Cardiac fibroblast (primary cell): ENCODE results near the gene FADS3.

Experiments
- DNase-seq, 2 donors: peaks; one replicate each; pipeline versions ENCODE4 v3.0.0 to v3.0.0-alpha.2; 2010; ENCODE audit warnings: low read depth in 2 of 2
- H3K4me3 ChIP-seq, 2 donors: replicated peaks in 1 of 2; 1 replicate in 1 of 2; 2 replicates in 1 of 2; pipeline ENCODE4 v1.5.1; 2011; ENCODE audit warnings: low read depth in 2 of 2, low read length in 2 of 2, mild to moderate bottlenecking in 2 of 2, moderate library complexity in 1 of 2
- TF ChIP-seq, protein P1 (sequence below): IDR thresholded peaks from one replicate; pipeline ENCODE4 v1.5.1; 2011; ENCODE audit warnings: low read depth, mild to moderate bottlenecking, low read length, inconsistent platforms

Gene FADS3

DNA sequence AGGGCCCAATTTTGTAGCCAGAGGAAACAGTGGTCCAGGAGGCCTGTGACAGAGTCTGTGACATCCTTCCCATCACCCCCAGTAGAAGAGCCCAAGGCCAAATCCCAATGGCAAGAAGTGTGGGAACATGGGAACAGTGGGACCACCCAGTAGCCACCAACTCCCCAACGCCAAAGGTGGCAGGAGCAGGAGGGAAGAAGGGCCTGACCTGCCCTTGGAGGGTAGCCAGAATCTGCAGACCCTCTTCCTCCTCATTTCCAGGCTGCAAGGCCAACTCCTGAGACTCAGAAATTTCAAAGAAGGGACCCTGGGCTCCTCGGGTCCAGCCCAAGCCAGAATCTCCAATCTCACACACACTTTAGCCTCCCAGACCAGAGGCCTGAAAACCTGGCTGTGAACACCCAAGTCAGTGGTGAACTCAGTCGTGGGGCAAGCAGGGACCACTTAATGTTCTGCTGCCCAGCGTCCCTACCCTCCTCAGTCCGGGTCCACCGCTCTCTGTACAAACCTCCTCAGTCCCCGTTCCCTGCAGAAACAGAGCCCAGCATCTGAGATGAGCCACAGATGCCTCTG lies 19.9 kb upstream of the FADS3 start:
- DNase-seq, result no peak
- TF ChIP-seq, protein P1, sequence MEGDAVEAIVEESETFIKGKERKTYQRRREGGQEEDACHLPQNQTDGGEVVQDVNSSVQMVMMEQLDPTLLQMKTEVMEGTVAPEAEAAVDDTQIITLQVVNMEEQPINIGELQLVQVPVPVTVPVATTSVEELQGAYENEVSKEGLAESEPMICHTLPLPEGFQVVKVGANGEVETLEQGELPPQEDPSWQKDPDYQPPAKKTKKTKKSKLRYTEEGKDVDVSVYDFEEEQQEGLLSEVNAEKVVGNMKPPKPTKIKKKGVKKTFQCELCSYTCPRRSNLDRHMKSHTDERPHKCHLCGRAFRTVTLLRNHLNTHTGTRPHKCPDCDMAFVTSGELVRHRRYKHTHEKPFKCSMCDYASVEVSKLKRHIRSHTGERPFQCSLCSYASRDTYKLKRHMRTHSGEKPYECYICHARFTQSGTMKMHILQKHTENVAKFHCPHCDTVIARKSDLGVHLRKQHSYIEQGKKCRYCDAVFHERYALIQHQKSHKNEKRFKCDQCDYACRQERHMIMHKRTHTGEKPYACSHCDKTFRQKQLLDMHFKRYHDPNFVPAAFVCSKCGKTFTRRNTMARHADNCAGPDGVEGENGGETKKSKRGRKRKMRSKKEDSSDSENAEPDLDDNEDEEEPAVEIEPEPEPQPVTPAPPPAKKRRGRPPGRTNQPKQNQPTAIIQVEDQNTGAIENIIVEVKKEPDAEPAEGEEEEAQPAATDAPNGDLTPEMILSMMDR, result no peak
- no peak overlapping the region for H3K4me3 ChIP-seq

DNA sequence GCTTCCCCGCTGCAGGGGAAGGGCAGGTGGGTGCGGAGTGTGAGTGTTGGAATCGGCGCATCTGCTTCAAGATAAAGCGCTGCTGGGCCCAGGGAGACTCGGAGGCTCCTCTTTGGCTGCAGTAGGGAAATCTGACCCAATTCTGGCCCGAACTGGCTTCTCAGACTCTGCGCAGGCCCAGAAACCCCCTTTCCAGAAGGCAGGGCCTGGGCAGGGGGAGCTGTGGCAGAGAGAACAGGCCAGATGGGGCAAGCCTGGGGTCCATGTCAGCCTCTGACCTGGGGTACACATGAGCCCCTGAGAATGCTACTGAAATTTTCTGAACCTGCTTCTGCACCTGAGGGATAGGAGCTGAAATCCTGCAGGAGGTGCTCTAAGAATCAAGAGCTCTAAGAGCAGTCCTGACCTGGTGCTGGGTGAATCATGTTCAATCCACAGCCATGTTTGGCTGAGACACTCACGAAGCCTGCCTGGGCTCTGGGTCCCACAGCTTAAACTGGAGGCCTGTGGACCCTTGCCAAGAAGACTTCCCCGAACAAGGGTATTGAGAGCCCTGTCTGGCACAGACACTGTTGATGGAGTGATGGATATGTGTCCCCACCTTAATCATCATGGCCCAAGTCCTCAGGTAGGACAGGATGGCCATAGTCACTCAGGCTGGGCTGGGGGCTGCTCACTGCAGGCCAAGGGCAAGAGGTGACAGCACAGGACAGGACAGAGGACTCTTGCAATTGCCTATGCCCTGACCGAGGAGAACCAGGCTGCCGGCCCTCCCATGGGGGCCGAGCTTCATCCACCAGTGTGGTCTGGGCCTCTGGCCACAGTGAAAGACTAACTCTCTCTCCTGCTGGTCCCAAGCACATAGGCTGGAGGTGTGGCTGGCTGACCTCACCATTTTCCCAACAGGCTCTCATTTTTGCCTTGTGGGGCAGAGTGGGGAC lies 19.1 kb upstream of the FADS3 start:
- TF ChIP-seq, protein P1, result no peak
- H3K4me3 ChIP-seq, result no peak overlapping the region
- no peak for DNase-seq

DNA sequence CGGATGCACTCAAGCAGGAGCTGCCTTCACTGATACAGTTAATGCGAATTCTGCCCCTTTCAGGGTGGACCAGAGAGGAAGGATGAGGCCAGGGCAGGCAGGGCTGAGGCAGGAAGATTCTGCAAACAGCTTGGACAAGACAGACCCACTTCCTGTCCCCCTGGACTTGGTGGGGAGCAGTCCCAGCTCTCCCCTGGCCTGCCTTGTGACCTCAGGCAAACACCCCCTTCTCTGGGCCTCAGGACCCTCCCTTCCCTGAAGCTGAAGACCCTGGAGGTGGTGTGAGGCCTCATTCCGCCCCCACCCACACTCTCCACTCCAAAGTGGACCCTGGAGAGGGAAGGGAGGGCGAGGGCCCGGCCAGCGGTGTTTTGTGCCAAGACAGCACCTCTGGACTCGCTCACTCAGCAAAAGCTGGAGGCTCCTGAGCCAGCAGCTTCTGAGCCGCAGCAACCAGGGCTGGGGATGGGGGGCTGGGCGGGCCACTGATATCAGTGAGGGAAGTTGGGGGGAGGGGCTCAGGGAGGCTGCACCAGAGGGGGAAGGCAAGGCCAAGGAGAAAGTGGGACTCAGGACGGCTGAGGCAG lies 17.5 kb upstream of the FADS3 start:
- DNase-seq, result peak in 1 of 2 donors; percentile 47
- no peak overlapping the region for H3K4me3 ChIP-seq
- TF ChIP-seq, protein P1, result no peak

DNA sequence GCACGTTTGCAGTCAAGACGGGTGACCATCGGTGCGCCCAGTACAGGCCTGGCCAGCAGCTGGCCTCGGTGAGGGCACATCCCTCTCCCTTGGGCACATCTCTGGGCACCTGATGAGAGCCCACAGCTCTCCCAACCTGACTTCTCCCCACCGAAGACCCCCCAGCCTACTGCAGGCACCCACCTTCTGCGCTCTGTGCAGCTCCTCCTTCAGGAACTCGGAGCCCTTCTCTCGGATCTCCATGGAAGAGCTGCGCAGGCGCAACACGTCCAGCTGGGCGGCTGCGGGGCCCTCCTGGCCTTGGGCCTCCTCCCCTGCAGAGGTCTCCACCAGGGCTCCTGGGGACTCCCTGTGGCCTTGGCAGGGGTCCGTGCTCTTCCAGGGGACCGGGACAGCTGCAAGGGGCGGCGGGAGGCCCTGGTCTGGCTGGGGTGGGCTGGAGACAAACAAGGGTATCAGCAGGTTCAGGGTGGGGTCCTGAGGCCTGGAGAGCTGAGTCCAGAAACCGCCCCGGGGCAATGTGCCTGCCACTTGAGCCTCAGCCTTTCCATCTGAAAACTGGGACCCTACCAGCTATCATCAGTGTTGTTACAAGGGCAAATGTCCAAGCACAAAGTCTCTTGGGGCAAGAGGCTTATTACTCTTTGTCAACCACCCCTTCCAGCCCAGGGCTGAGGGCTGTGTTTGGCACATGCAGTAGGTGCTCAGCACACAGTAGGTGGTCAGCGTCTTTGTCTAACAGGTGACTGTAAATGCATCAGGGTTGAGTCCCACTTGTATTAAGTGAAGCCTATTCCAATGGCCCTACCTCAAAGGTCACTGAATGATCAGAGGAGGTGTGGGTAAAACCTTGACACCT lies 16.8 kb upstream of the FADS3 start:
- no peak for DNase-seq
- H3K4me3 ChIP-seq, result no peak overlapping the region
- TF ChIP-seq, protein P1, result no peak

DNA sequence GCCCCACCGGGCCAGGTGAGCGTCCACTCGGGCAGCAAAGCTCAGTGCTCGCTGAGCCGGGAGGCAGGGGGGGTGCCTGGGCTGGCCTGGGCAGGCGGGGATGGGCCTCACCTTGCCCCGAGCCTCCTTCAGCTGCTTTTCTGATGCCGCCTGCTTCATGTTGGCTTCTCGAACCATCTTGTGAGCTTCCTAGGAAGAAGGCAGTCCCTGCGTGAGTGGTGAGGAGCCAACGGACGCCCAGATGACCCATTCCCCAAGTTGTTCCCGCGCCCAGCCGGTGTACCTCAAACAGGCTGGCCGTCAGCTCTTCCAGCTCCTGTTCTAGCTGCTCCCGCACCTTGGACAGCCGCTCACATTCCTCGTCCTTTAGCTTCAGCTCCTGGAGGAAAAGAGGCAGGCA lies 15.9 kb upstream of the FADS3 start:
- DNase-seq, result no peak
- H3K4me3 ChIP-seq, result no peak overlapping the region
- TF ChIP-seq, protein P1, result no peak

DNA sequence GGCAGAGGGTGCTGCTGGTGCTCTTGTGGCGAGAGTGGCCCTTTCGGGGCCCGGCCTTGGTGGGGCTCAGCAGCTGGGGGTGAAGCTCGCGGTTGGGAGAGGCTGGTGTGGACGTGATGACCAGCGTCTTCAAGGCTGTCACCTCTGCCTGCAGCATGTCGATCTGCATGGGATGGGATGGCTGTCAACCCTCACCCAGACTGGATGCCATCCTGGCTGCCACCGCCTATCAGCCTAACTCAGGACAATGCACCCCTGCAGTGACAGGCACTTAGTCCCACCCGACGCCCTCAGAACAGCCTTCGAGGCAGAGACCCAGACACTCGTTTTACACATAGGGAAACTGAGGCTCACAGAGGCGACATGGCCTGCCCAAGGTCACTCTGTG lies 15.2 kb upstream of the FADS3 start:
- DNase-seq, result no peak
- TF ChIP-seq, protein P1, result no peak
- no peak overlapping the region for H3K4me3 ChIP-seq
